Left colon (tissue), 2 donors: ENCODE measurements around the gene GFPT2. TPM values are rescaled to one million over a fixed set of nuclear protein-coding genes. Genes with fewer than 3 reads are reported as not detected.
A peak's percentile ranks its signal among the peaks of the same experiment; 100 is the strongest.

Source experiments
- ATAC-seq: fragments of 200-7000 bp; cut with Tn5 transposase; one replicate; pipeline ENCODE4 v1.9.1; 2020; ENCODE audit warnings: mild to moderate bottlenecking, moderate library complexity
- DNase-seq, 2 donors: peaks; one replicate each; pipeline ENCODE4 v3.0.0-alpha.2; 2020
- intact Hi-C, 2 donors: fragments of 100-400 bp; cut with DNase I in 1 of 2; cut with micrococcal nuclease in 1 of 2; formaldehyde crosslinking; loops; one replicate each; pipeline versions ENCODE4 v1.11.2 to v1.14.0; 2022; cut with DNase I, micrococcal nuclease
- total RNA-seq, 2 donors: library from RNA; stranded (reverse); fragmentation: NEBNext Ultra II Directional; extraction: Animal tissue kit (Norgen Biotek cat#: 25700); gene quantifications; one replicate each; pipeline ENCODE4 v1.2.1, GENCODE V29; 2021
- donor health status: DM: no; HTN: no; CAD: no.
- donor health status: DM: yes; HTN: yes; CAD: no.

GFPT2 gene
- total RNA-seq, 2 donors from 2014 or later = 1.5 to 2.8 TPM

- intact Hi-C loops = no loop called here
- ATAC-seq (no peak), DNase-seq (no peak)
Measured at GRCh38 chr5:180338001-180338707, 15.0 kb downstream of the GFPT2 start.

GRCh38 chr5:180336234-180337020, 16.7 kb downstream of the GFPT2 start:
- intact Hi-C loops = no loop called here
- DNase-seq = no peak
- no peak for ATAC-seq

- intact Hi-C loops = no loop called here
- ATAC-seq = no peak
Measured at GRCh38 chr5:180335614-180336233, 17.4 kb downstream of the GFPT2 start.

GRCh38 chr5:180334751-180335613, 18.2 kb downstream of the GFPT2 start:
- no peak for DNase-seq
- no peak for ATAC-seq
- intact Hi-C loops = no loop called here

More at GRCh38 chr5:180335614-180336233, 17.4 kb downstream of the GFPT2 start:
- peak in 1 of 2 donors; percentile 17 for DNase-seq

- ATAC-seq (no peak), DNase-seq (no peak)
- intact Hi-C loops = no loop called here
Measured at GRCh38 chr5:180334176-180334575, 19.0 kb downstream of the GFPT2 start.

GRCh38 chr5:180333661-180334060, 19.5 kb downstream of the GFPT2 start:
- intact Hi-C loops = no loop called here
- no peak for DNase-seq

GRCh38 chr5:180332861-180333260, 20.3 kb downstream of the GFPT2 start:
- intact Hi-C loops = no loop called here
- ATAC-seq (no peak), DNase-seq (no peak)

More at GRCh38 chr5:180333661-180334060, 19.5 kb downstream of the GFPT2 start:
- no peak for ATAC-seq

GRCh38 chr5:180332051-180332517, 21.1 kb downstream of the GFPT2 start:
- DNase-seq = no peak
- ATAC-seq = no peak
- intact Hi-C loops = no loop called here

- no peak for ATAC-seq
- DNase-seq = no peak
- intact Hi-C loops = no loop called here
Measured at GRCh38 chr5:180331647-180331950, 21.5 kb downstream of the GFPT2 start.

GRCh38 chr5:180330810-180331646, 22.1 kb downstream of the GFPT2 start:
- no peak for DNase-seq

GRCh38 chr5:180330270-180330648, 22.9 kb downstream of the GFPT2 start:
- intact Hi-C loops = no loop called here
- ATAC-seq = no peak
- no peak for DNase-seq

More at GRCh38 chr5:180330810-180331646, 22.1 kb downstream of the GFPT2 start:
- intact Hi-C loops = no loop called here
- no peak for ATAC-seq

- DNase-seq = no peak
- intact Hi-C loops = no loop called here
- ATAC-seq = no peak
Measured at GRCh38 chr5:180329606-180330269, 23.4 kb downstream of the GFPT2 start.

GRCh38 chr5:180329138-180329435, 24.0 kb downstream of the GFPT2 start:
- ATAC-seq = no peak
- intact Hi-C loops = no loop called here
- DNase-seq = no peak

- intact Hi-C loops = no loop called here
- peak; percentile 93 for ATAC-seq
- peak; percentile 69 to 90 for DNase-seq
Measured at GRCh38 chr5:180328296-180329137, 24.6 kb downstream of the GFPT2 start.

- DNase-seq (no peak), ATAC-seq (no peak)
- intact Hi-C loops = no loop called here
Measured at GRCh38 chr5:180326989-180327565, 26.1 kb downstream of the GFPT2 start.

- ATAC-seq (no peak), DNase-seq (no peak)
- intact Hi-C loops = no loop called here
Measured at GRCh38 chr5:180324601-180324950, 28.6 kb downstream of the GFPT2 start.
